PFSK-1 (cell line): ENCODE data around the gene C6orf120.

ENCODE experiments used
- FOXP2 ChIP-seq: optimal IDR thresholded peaks from 2 replicates; pipeline ENCODE3; 2011; ENCODE audit warnings: borderline replicate concordance, control low read depth, inconsistent platforms; ENCODE audit not compliant: insufficient read depth; ENCODE audit errors: extremely low read length, extremely low read depth
- POLR2AphosphoS5 ChIP-seq: IDR thresholded peaks from 2 replicates; pipeline ENCODE4 v1.6.1; 2012; ENCODE audit warnings: low read depth, mild to moderate bottlenecking, control low read depth, low read length, moderate library complexity
- SIN3A ChIP-seq: IDR thresholded peaks from 2 replicates; pipeline ENCODE4 v1.6.1; 2012; ENCODE audit warnings: mild to moderate bottlenecking, low read length, moderate library complexity, borderline replicate concordance; ENCODE audit not compliant: insufficient read depth
- TAF1 ChIP-seq: IDR thresholded peaks from 2 replicates; pipeline ENCODE4 v1.6.1; 2012; ENCODE audit warnings: low read length, control low read depth, borderline replicate concordance; ENCODE audit not compliant: insufficient read depth
- TF ChIP-seq, protein P1 (sequence below), 2 experiments: IDR thresholded peaks; 2 replicates each; pipeline versions ENCODE4 v1.6.1 to v1.8.0; 2011 to 2012; ENCODE audit warnings: low read depth in 2 of 2, low read length in 2 of 2, control low read depth in 1 of 2, inconsistent platforms in 1 of 2, mild to moderate bottlenecking in 1 of 2, moderate library complexity in 1 of 2; ENCODE audit not compliant: insufficient read depth in 1 of 2

Gene C6orf120

DNA sequence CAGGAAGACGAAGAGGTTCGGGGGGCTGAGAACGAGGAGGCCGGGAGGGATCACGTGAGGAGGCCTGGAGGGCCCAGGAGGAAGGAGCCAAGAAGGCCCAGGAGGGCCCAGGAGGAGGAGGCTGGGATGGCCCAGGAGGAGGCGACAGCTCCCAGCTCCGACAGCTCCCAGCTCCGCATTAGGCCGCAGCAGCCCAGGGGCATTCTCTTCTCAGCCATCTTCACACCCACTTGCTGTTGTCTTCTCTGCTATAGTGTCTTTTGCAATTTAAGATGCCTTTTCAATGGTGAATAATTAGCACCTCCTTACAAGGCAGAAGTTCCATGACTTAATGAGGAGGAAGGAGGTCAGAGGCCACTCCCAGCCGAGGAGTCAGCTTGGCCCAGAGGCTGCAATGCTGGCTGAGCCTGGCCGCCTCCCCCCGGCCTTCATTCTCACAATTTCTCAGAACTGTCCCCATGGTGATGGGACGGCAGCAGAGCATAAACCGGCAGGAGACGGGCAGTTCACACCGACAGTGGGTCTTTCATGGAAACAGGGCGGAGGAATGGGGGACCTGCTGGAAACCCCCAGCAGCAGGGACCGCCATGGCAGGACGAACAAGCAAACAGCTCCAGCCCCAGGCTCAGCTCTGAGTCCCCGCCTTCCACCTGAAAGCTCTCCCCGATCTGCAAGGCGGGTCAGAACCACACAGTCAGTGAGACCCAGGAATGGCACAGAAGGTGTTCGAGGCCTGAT, 45.2 kb upstream of the C6orf120 start:
- no peak for TF ChIP-seq FOXP2
- no peak for TF ChIP-seq SIN3A
- TF ChIP-seq POLR2AphosphoS5 = no peak
- TF ChIP-seq, protein P1, sequence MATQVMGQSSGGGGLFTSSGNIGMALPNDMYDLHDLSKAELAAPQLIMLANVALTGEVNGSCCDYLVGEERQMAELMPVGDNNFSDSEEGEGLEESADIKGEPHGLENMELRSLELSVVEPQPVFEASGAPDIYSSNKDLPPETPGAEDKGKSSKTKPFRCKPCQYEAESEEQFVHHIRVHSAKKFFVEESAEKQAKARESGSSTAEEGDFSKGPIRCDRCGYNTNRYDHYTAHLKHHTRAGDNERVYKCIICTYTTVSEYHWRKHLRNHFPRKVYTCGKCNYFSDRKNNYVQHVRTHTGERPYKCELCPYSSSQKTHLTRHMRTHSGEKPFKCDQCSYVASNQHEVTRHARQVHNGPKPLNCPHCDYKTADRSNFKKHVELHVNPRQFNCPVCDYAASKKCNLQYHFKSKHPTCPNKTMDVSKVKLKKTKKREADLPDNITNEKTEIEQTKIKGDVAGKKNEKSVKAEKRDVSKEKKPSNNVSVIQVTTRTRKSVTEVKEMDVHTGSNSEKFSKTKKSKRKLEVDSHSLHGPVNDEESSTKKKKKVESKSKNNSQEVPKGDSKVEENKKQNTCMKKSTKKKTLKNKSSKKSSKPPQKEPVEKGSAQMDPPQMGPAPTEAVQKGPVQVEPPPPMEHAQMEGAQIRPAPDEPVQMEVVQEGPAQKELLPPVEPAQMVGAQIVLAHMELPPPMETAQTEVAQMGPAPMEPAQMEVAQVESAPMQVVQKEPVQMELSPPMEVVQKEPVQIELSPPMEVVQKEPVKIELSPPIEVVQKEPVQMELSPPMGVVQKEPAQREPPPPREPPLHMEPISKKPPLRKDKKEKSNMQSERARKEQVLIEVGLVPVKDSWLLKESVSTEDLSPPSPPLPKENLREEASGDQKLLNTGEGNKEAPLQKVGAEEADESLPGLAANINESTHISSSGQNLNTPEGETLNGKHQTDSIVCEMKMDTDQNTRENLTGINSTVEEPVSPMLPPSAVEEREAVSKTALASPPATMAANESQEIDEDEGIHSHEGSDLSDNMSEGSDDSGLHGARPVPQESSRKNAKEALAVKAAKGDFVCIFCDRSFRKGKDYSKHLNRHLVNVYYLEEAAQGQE (IDR thresholded peaks at IDR 0.05; ENCODE audit: insufficient read depth in 1 of 2, low read depth in 2 of 2, low read length in 2 of 2) = no peak
- no peak for TF ChIP-seq TAF1

DNA sequence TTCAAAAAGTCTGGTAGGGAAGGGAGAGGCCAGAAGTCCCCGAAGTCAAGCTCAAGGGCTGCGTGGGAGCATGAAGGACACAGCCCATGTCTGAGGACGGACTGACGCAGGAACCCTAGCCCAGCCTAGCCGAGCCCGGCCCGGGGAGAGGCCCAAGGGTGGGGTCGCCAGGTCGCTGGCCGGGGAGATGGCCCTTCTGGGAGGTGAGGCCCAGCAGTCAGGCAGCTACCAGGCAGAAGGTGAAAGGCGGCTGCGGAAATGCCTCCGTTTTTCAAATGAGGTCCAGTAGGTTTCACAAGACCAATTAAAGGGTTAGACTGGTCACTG, 44.7 kb upstream of the C6orf120 start:
- TF ChIP-seq POLR2AphosphoS5 = no peak
- TF ChIP-seq, protein P1 (IDR thresholded peaks at IDR 0.05; ENCODE audit: insufficient read depth in 1 of 2, low read depth in 2 of 2, low read length in 2 of 2) = no peak
- no peak for TF ChIP-seq FOXP2
- TF ChIP-seq SIN3A = no peak
- no peak for TF ChIP-seq TAF1

DNA sequence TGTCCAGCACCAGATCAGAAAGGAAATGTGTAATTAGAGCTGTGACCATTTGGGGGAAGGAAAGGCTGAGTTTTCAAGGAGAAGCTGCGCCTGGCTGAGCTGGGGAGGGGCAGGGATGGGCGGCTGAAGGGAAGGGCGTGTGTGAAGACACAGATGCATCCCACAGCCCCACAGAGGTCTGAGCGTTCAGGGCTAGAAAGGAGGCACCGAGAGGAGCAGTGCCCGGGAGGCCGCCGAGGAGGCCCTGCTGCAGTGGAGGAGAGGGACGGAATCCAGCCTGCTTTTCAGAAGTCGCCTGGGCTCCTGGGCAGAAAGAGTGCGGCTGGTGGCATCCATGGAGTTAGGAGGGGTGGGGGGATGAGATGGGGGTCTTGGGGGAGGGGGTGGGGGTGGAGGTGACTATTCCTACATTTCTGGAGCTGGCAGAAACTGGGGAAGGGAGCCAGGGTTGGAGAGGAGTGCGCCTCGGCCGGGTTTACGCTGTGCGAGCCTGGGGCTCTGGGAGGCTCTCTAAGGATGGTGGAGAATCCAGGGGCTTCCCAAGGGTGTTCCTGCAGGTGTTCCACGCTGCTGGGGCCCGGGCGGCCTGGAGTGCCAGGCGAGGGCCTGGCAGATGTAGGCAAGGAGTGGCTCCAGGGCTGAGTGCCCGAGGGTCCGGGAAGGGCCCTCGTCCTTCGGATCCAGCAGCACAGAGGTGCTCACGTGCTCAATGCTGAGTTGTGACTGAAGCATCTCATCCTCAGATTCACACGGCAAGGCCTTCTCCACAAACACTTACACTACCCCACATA, 41.9 kb upstream of the C6orf120 start:
- TF ChIP-seq, protein P1 (IDR thresholded peaks at IDR 0.05; ENCODE audit: insufficient read depth in 1 of 2, low read depth in 2 of 2, low read length in 2 of 2) = no peak
- no peak for TF ChIP-seq SIN3A
- TF ChIP-seq TAF1 = no peak
- TF ChIP-seq POLR2AphosphoS5 = no peak
- TF ChIP-seq FOXP2 = no peak

DNA sequence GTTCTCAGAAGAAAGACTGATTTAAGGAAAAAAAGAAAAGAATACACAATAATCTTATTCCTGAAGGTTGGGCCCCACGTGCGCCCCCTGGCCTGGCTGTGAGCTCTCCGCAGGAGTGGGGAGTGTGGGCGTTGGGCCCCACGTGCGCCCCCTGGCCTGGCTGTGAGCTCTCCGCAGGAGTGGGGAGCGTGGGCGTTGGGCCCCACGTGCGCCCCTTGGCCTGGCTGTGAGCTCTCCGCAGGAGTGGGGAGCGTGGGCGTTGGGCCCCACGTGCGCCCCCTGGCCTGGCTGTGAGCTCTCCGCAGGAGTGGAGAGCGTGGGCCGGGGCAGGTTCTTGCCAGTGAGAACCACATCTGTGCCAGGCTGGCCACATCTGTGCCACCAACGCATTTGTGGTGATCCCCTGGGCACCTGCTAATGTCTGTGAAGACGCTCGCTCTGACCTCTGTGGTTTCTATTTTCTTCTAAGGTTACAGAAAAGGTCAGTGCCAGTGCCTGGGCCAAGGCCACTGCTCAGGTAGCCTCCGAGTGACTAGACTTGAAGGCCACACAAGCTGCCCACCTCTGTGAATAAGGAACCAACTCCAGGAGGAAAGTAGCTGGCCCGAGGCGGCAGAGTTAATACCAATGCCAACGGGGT, 41.1 kb upstream of the C6orf120 start:
- TF ChIP-seq FOXP2 (no peak), SIN3A (no peak)

DNA sequence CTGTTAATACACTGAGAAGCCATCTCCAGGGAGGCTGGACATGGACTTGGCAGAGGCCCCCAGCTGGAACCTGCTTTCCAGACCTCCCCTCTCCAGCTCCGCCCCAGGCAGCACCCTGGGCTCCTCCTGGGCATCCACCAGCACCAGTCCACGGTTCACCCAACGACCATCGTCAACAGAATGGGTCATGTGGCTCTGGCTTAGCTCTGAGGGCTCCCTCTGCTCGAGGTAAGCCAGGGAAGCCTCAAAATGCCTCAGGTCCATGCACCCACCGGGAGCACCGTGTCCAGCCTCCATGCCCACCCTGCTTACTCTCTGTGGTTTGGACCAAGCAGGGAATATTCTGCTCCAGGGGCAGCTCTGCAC, 40.6 kb upstream of the C6orf120 start:
- TF ChIP-seq SIN3A (no peak), TAF1 (no peak), FOXP2 (no peak), POLR2AphosphoS5 (no peak)
- TF ChIP-seq, protein P1 (IDR thresholded peaks at IDR 0.05; ENCODE audit: insufficient read depth in 1 of 2, low read depth in 2 of 2, low read length in 2 of 2) = no peak
